ENCODE data around the gene PILRA.

DNA sequence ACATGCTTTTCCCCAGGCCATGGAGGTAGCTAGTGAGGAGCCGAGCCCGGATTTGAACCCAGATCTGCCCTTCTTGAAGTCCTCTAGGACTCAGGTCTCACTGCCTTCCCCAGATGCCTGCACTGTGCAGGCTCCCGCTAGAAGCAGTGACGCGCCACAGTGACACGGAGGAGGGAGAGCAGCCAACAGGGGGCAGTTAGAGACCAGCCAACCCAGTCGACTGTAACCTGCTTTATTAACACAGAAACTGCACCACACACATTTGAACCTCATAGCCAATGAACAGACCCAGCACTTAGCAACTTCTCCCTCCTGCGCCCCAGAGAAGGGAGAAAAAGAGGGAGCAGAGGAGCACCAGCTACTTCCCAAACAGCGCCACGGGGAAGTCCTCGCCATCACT is 27.4 kb downstream of the PILRA start:
- TF ChIP-seq, protein P1, sequence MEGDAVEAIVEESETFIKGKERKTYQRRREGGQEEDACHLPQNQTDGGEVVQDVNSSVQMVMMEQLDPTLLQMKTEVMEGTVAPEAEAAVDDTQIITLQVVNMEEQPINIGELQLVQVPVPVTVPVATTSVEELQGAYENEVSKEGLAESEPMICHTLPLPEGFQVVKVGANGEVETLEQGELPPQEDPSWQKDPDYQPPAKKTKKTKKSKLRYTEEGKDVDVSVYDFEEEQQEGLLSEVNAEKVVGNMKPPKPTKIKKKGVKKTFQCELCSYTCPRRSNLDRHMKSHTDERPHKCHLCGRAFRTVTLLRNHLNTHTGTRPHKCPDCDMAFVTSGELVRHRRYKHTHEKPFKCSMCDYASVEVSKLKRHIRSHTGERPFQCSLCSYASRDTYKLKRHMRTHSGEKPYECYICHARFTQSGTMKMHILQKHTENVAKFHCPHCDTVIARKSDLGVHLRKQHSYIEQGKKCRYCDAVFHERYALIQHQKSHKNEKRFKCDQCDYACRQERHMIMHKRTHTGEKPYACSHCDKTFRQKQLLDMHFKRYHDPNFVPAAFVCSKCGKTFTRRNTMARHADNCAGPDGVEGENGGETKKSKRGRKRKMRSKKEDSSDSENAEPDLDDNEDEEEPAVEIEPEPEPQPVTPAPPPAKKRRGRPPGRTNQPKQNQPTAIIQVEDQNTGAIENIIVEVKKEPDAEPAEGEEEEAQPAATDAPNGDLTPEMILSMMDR (IDR thresholded peaks at IDR 0.05) = no peak
- TF ChIP-seq POLR2A (IDR thresholded peaks at IDR 0.05) = no peak
- no peak for TF ChIP-seq POLR2AphosphoS5 (IDR thresholded peaks at IDR 0.05; ENCODE audit: insufficient read depth in 1 of 2, low read depth in 1 of 2)

Measured in vagina (tissue), 2 donors.